ENCODE data around the gene DMC1. TPM values are rescaled to one million over a fixed set of nuclear protein-coding genes. Genes with fewer than 3 reads are reported as not detected.

The DMC1 gene
- polyA plus RNA-seq, 1 experiment: 0.37 TPM

DNA sequence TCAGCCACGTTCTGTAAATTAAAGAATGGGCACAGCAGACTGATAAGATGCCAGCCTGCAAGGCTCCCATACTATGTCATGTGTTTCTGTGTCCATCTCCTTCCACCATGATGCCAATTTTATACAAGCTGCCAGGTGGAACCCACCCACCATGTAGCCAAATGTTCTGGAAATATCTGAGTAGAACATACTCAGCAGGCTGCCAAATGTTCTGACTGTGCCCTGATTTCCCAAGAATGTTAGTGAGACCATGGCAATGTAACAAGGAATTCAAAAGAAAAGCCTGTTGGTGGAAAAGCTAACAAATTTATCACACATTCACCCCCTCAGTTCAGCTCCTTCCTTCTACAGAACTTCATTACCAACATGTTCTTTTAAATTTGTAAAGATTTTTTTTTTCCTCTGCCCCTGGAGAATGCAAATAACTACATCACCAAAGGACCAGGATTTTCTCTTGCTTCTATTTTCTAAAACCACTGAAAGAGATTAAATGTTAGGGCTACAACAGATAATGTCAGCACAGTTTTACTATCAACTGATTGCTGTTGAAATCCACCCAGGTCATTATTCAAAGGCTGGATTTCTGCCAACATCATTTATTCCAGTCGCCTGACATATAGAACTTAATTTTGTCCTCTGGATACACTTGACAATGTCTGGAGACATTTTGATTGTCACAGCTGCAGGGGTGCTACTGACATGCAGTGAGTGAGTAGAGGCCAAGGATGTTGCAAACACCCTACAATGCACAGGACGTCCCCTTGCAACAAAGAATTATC lies 3.1 kb downstream of the DMC1 start:
- Histone ChIP-seq H3K36me3 (ENCODE audit: control insufficient read depth, insufficient read depth, low read length) (no peaks in the 10 kb centered on the region), H3K4me3 (ENCODE audit: low read depth, low read length) (no peak overlapping the region), H3K27me3 (ENCODE audit: control insufficient read depth, insufficient read depth, low read length) (no peaks in the 10 kb centered on the region)
- ChIA-PET CTCF (no interaction called here), POLR2A (no interaction called here)
- TF ChIP-seq, protein P1, sequence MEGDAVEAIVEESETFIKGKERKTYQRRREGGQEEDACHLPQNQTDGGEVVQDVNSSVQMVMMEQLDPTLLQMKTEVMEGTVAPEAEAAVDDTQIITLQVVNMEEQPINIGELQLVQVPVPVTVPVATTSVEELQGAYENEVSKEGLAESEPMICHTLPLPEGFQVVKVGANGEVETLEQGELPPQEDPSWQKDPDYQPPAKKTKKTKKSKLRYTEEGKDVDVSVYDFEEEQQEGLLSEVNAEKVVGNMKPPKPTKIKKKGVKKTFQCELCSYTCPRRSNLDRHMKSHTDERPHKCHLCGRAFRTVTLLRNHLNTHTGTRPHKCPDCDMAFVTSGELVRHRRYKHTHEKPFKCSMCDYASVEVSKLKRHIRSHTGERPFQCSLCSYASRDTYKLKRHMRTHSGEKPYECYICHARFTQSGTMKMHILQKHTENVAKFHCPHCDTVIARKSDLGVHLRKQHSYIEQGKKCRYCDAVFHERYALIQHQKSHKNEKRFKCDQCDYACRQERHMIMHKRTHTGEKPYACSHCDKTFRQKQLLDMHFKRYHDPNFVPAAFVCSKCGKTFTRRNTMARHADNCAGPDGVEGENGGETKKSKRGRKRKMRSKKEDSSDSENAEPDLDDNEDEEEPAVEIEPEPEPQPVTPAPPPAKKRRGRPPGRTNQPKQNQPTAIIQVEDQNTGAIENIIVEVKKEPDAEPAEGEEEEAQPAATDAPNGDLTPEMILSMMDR (IDR thresholded peaks at IDR 0.05; ENCODE audit: insufficient read depth, low read depth, low read length): no peak
- DNase-seq (ENCODE audit: low read depth): no peak

DNA sequence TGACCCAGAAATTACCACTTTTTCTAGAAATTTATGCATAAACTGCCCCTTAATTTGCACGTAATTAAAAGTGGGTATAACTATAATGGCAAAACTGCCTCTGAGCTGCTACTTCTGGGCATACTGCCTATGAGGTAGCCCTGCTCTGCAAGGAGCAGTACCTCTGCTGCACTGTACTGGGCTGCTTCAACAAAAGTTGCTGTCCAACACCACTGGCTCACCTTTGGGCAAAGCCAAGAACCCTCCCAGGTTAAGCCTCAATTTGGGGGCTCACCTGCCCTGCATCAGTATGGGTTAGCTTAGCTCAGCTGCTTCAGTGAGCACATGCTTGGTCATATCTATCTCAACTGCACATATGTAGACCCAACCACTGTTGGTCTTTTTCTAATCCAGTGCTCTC lies 4.5 kb downstream of the DMC1 start:
- TF ChIP-seq, protein P1 (IDR thresholded peaks at IDR 0.05; ENCODE audit: insufficient read depth, low read depth, low read length): no peak
- ChIA-PET POLR2A (no interaction called here), CTCF (interaction anchor here (0.8 to 1.9 kb wide), 2 partner anchors 11 to 513 kb away, joined by 3 to 6 read pairs; no protein-coding TSS in a partner anchor)
- Histone ChIP-seq H3K27me3 (ENCODE audit: control insufficient read depth, insufficient read depth, low read length) (no peaks in the 10 kb centered on the region), H3K36me3 (ENCODE audit: control insufficient read depth, insufficient read depth, low read length) (no peaks in the 10 kb centered on the region), H3K4me3 (ENCODE audit: low read depth, low read length) (no peak overlapping the region)
- no peak for DNase-seq (ENCODE audit: low read depth)

DNA sequence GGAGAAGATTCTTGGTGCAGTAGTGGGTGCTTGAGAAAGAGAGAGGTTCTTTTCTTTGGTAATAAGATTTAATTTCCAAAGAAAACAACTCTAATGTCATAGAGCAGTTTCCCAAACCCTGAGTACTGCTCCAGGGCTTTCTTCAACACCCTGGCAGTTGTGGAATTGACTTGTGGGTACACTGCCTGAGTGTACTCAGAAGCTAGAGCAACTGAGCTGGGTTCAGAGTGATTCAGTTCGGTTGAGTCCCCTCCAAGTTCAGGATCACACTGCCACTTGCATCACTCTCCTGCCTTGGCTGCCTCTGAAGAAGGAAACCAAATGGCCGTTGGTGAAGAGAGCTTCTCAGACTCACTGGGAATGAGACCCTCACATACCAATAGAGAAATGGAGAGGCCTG lies 5.3 kb downstream of the DMC1 start:
- ChIA-PET POLR2A (interaction anchor here (0.6 kb wide), 1 partner anchor 28 kb away, joined by 3 read pairs; no protein-coding TSS in a partner anchor), CTCF (interaction anchor here (0.8 to 1.9 kb wide), 2 partner anchors 11 to 512 kb away, joined by 3 to 6 read pairs; no protein-coding TSS in a partner anchor)
- no peaks in the 10 kb centered on the region for H3K36me3 ChIP-seq (ENCODE audit: control insufficient read depth, insufficient read depth, low read length)
- DNase-seq (ENCODE audit: low read depth): no peak
- H3K27me3 ChIP-seq (ENCODE audit: control insufficient read depth, insufficient read depth, low read length): no peaks in the 10 kb centered on the region
- TF ChIP-seq, protein P1 (IDR thresholded peaks at IDR 0.05; ENCODE audit: insufficient read depth, low read depth, low read length): no peak
- no peak overlapping the region for H3K4me3 ChIP-seq (ENCODE audit: low read depth, low read length)

- no peaks in the 10 kb centered on the region for H3K36me3 ChIP-seq (ENCODE audit: control insufficient read depth, insufficient read depth, low read length)
- no peak overlapping the region for H3K4me3 ChIP-seq (ENCODE audit: low read depth, low read length)
- TF ChIP-seq, protein P1 (IDR thresholded peaks at IDR 0.05; ENCODE audit: insufficient read depth, low read depth, low read length): no peak
- ChIA-PET POLR2A (interaction anchor here (0.6 kb wide), 1 partner anchor 265 kb away, joined by 3 read pairs; no protein-coding TSS in a partner anchor), CTCF (interaction anchor here (0.7 to 0.9 kb wide), 2 partner anchors 11 to 803 kb away, joined by 3 read pairs; no protein-coding TSS in a partner anchor)
- H3K27me3 ChIP-seq (ENCODE audit: control insufficient read depth, insufficient read depth, low read length): no peaks in the 10 kb centered on the region
- peak; percentile 79 for DNase-seq (ENCODE audit: low read depth)
These were observed 15.7 kb downstream of the DMC1 start for GRCh38 chr22:38554281-38554680.

DNA sequence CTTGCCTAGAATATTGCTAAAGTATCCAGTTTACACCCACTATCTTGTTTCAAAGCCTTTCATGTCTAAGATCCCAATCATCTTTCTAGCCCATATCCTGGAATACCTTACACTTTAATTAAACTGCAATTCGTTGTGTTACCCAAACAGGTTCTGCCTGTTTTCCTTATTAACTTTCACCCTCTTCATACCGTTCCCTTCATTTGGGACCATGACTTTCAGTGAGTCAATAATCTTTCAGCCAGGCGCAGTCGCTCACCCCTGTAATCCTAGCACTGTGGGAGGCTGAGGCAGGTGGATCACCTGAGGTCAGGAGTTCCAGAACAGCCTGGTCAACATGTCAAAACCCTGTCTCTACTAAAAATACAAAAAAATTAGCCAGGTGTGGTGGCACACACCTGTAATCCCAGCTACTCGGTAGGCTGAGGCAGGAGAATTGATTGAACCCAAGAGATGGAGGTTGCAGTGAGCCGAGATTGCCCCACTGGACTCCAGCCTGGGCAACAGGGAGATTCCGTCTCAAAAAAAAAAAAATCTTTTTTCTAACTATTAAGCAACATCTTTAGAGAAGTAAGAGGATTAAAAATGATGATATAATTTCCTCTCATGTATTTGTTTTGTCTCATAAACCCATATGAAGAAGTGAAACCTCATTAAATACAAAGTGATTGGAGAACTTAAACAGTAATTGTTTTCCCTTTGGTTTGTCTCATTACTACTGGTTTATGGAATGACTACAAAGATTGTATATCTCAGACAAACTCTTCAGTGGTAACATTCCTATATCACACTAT lies 20.7 kb downstream of the DMC1 start:
- CTCF ChIA-PET: no interaction called here
- H3K4me3 ChIP-seq (ENCODE audit: low read depth, low read length): no peak overlapping the region
- POLR2A ChIA-PET: no interaction called here
- TF ChIP-seq, protein P1 (IDR thresholded peaks at IDR 0.05; ENCODE audit: insufficient read depth, low read depth, low read length): no peak
- no peaks in the 10 kb centered on the region for H3K36me3 ChIP-seq (ENCODE audit: control insufficient read depth, insufficient read depth, low read length)
- DNase-seq (ENCODE audit: low read depth): no peak
- no peaks in the 10 kb centered on the region for H3K27me3 ChIP-seq (ENCODE audit: control insufficient read depth, insufficient read depth, low read length)
